Upper lobe of left lung (tissue), 6 donors: ENCODE measurements around the gene MACROD2. TPM values are rescaled to one million over a fixed set of nuclear protein-coding genes. Genes with fewer than 3 reads are reported as not detected.

Experiments
- ATAC-seq, 2 donors: fragments of 200-7000 bp; cut with Tn5 transposase; one replicate each; pipeline ENCODE4 v1.9.1; 2022; ENCODE audit warnings: mild to moderate bottlenecking in 2 of 2, moderate library complexity in 2 of 2; ENCODE audit not compliant: low FRiP score in 2 of 2
- DNase-seq, 2 donors: peaks; one replicate each; pipeline ENCODE4 v3.0.0-alpha.2; 2019 to 2020
- H3K27ac ChIP-seq, 4 donors: fragments of 200-600 bp; sonication (generic); one replicate each; pipeline ENCODE4 v1.5.1; 2016 to 2019
- H3K27me3 ChIP-seq, 4 donors: fragments of 200-600 bp; sonication (generic); one replicate each; pipeline ENCODE4 v1.5.1; 2017 to 2019
- H3K36me3 ChIP-seq, 4 donors: fragments of 200-600 bp; sonication (generic); one replicate each; pipeline ENCODE4 v1.5.1; 2016 to 2019
- H3K4me1 ChIP-seq, 4 donors: fragments of 200-600 bp; sonication (generic); one replicate each; pipeline ENCODE4 v1.5.1; 2018 to 2019
- H3K4me3 ChIP-seq, 4 donors: fragments of 200-600 bp; sonication (generic); one replicate each; pipeline ENCODE4 v1.5.1; 2017 to 2019; ENCODE audit warnings: mild to moderate bottlenecking in 2 of 4, moderate library complexity in 1 of 4
- H3K9me3 ChIP-seq, 4 donors: fragments of 200-600 bp; sonication (generic); one replicate each; pipeline ENCODE4 v1.5.1; 2018 to 2019
- EP300 ChIP-seq, 4 donors: sonication (generic); formaldehyde crosslinking; IDR thresholded peaks; one replicate each; pipeline ENCODE4 v1.5.1; 2017; ENCODE audit warnings: antibody characterized with exemption in 4 of 4, control low read depth in 2 of 4
- POLR2A ChIP-seq, 4 donors: fragments of 450-650 bp; IDR thresholded peaks; one replicate each; pipeline ENCODE4 v1.5.1; 2016 to 2017; ENCODE audit warnings: antibody characterized with exemption in 4 of 4, mild to moderate bottlenecking in 2 of 4
- POLR2AphosphoS5 ChIP-seq, 2 donors: sonication (generic); formaldehyde crosslinking; IDR thresholded peaks; one replicate each; pipeline ENCODE4 v1.5.1; 2017; ENCODE audit warnings: antibody characterized with exemption in 2 of 2
- WGBS, 2 donors: methylation state at CpG; one replicate each; pipeline ENCODE4 v1.1.5; 2017 to 2018; 5-methylcytosine and 5-hydroxymethylcytosine counted together
- total RNA-seq, 6 donors: library from RNA; depleted of rRNA in 4 of 6; stranded (reverse); fragments of >200 nt in 4 of 6; gene quantifications; one replicate each; pipeline versions ENCODE4 v1.1.0 to v1.2.1, GENCODE V29; 2016 to 2021
- TF ChIP-seq, protein P1 (sequence below), 6 experiments: fragments of 450-650 bp in 4 of 6; fragments of 200-600 bp in 2 of 6; sonication (generic) in 2 of 6; IDR thresholded peaks; one replicate each; pipeline ENCODE4 v1.5.1; 2016 to 2019; ENCODE audit warnings: antibody characterized with exemption in 6 of 6
- donor health status: DM: no; HTN: no; CAD: no; lungs with moderate emphysema.
- donor health status: DM: no; HTN: yes; CAD: no; lungs with severe emphysema.

MACROD2 gene
- total RNA-seq, 6 donors from 2014 or later: 20.7 to 84.3 (median 36.3) TPM

GRCh38 chr20:15512916-15513315, 1517.6 kb downstream of the MACROD2 start:
- no peak for TF ChIP-seq POLR2A (IDR thresholded peaks at IDR 0.05)
- TF ChIP-seq, protein P1, sequence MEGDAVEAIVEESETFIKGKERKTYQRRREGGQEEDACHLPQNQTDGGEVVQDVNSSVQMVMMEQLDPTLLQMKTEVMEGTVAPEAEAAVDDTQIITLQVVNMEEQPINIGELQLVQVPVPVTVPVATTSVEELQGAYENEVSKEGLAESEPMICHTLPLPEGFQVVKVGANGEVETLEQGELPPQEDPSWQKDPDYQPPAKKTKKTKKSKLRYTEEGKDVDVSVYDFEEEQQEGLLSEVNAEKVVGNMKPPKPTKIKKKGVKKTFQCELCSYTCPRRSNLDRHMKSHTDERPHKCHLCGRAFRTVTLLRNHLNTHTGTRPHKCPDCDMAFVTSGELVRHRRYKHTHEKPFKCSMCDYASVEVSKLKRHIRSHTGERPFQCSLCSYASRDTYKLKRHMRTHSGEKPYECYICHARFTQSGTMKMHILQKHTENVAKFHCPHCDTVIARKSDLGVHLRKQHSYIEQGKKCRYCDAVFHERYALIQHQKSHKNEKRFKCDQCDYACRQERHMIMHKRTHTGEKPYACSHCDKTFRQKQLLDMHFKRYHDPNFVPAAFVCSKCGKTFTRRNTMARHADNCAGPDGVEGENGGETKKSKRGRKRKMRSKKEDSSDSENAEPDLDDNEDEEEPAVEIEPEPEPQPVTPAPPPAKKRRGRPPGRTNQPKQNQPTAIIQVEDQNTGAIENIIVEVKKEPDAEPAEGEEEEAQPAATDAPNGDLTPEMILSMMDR (IDR thresholded peaks at IDR 0.05): no peak
- no peak for TF ChIP-seq POLR2AphosphoS5 (IDR thresholded peaks at IDR 0.05)
- no peak for TF ChIP-seq EP300 (IDR thresholded peaks at IDR 0.05)
- no peak for ATAC-seq
- 22 to 41% methylated on average over 5 of the region's 5 CpGs for WGBS, 2 donors
- Histone ChIP-seq H3K4me3 (no peak overlapping the region), H3K27ac (no peak overlapping the region), H3K9me3 (no peaks in the 10 kb centered on the region), H3K4me1 (no peaks in the 10 kb centered on the region), H3K36me3 (no peaks in the 10 kb centered on the region), H3K27me3 (no peaks in the 10 kb centered on the region)
- DNase-seq: no peak

DNA sequence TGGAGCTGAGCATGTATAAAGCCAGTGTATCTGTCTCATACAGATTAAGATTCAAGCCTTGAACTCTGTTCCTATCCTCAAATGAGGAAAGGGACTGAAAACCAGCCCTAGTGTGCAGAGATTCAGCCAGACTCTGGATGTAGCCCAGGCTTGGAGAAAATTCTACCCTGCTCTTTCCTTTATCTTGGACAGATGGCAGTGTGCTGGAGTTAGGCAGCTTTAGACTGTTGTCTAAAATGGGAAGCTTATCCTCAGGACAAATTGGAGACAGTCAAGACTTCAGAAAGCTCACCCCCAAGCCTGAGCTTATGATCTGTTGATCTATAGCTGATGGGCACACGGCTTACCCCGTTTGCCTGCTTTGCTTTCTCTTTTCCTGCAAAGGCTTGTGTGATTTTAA, 1520.4 kb downstream of the MACROD2 start:
- TF ChIP-seq POLR2AphosphoS5 (IDR thresholded peaks at IDR 0.05): no peak
- no peak for TF ChIP-seq EP300 (IDR thresholded peaks at IDR 0.05)
- TF ChIP-seq, protein P1 (IDR thresholded peaks at IDR 0.05): no peak
- no peak for TF ChIP-seq POLR2A (IDR thresholded peaks at IDR 0.05)

GRCh38 chr20:15520930-15521524, 1525.7 kb downstream of the MACROD2 start:
- Histone ChIP-seq H3K4me3 (no peak overlapping the region), H3K27me3 (no peaks in the 10 kb centered on the region), H3K36me3 (no peaks in the 10 kb centered on the region), H3K4me1 (no peaks in the 10 kb centered on the region), H3K9me3 (no peaks in the 10 kb centered on the region), H3K27ac (no peak overlapping the region)
- ATAC-seq (no peak), DNase-seq (no peak)
- no peak for TF ChIP-seq POLR2AphosphoS5 (IDR thresholded peaks at IDR 0.05)
- 88 to 91% methylated on average over 6 of the region's 6 CpGs for WGBS, 2 donors

More for the DNA sequence above, 1520.4 kb downstream of the MACROD2 start:
- 47 to 63% methylated on average over 1 to 2 of the region's 2 CpGs for WGBS, 2 donors
- H3K4me3 ChIP-seq: no peak overlapping the region
- no peak overlapping the region for H3K27ac ChIP-seq
- ATAC-seq (no peak), DNase-seq (no peak)
- no peaks in the 10 kb centered on the region for H3K36me3 ChIP-seq
- H3K4me1 ChIP-seq: no peaks in the 10 kb centered on the region
- no peaks in the 10 kb centered on the region for H3K9me3 ChIP-seq
- H3K27me3 ChIP-seq: no peaks in the 10 kb centered on the region

GRCh38 chr20:15523400-15523799, 1528.1 kb downstream of the MACROD2 start:
- Histone ChIP-seq H3K27ac (no peak overlapping the region), H3K4me3 (no peak overlapping the region), H3K9me3 (no peaks in the 10 kb centered on the region), H3K36me3 (no peaks in the 10 kb centered on the region), H3K27me3 (no peaks in the 10 kb centered on the region), H3K4me1 (no peaks in the 10 kb centered on the region)
- WGBS, 2 donors: 54 to 90% methylated on average over 3 of the region's 3 CpGs
- TF ChIP-seq POLR2AphosphoS5 (IDR thresholded peaks at IDR 0.05) (no peak), POLR2A (IDR thresholded peaks at IDR 0.05) (no peak), EP300 (IDR thresholded peaks at IDR 0.05) (no peak)
- TF ChIP-seq, protein P1 (IDR thresholded peaks at IDR 0.05): no peak
- DNase-seq (no peak), ATAC-seq (no peak)

- ATAC-seq: no peak
- H3K4me1 ChIP-seq: no peaks in the 10 kb centered on the region
- H3K27me3 ChIP-seq: no peaks in the 10 kb centered on the region
- no peaks in the 10 kb centered on the region for H3K9me3 ChIP-seq
- H3K27ac ChIP-seq: no peak overlapping the region
- DNase-seq: no peak
- H3K36me3 ChIP-seq: no peaks in the 10 kb centered on the region
- WGBS, 2 donors: 77 to 85% methylated on average over 4 of the region's 4 CpGs
- no peak overlapping the region for H3K4me3 ChIP-seq
- TF ChIP-seq POLR2A (IDR thresholded peaks at IDR 0.05): no peak
- no peak for TF ChIP-seq EP300 (IDR thresholded peaks at IDR 0.05)
- TF ChIP-seq, protein P1 (IDR thresholded peaks at IDR 0.05): no peak
- no peak for TF ChIP-seq POLR2AphosphoS5 (IDR thresholded peaks at IDR 0.05)
Observed at GRCh38 chr20:15528391-15529111, 1533.2 kb downstream of the MACROD2 start.
